Suprapubic skin (tissue), 4 donors: ENCODE measurements around the gene SUCNR1.

ENCODE experiments used
- POLR2A ChIP-seq, 2 donors: fragments of 450-650 bp; IDR thresholded peaks; one replicate each; pipeline ENCODE4 v1.6.1; 2017; ENCODE audit warnings: antibody characterized with exemption in 2 of 2, mild to moderate bottlenecking in 2 of 2, moderate library complexity in 2 of 2
- POLR2AphosphoS5 ChIP-seq, 3 donors: sonication (generic); formaldehyde crosslinking; IDR thresholded peaks; one replicate each; pipeline ENCODE4 v1.6.1; 2017; ENCODE audit warnings: antibody characterized with exemption in 3 of 3

DNA sequence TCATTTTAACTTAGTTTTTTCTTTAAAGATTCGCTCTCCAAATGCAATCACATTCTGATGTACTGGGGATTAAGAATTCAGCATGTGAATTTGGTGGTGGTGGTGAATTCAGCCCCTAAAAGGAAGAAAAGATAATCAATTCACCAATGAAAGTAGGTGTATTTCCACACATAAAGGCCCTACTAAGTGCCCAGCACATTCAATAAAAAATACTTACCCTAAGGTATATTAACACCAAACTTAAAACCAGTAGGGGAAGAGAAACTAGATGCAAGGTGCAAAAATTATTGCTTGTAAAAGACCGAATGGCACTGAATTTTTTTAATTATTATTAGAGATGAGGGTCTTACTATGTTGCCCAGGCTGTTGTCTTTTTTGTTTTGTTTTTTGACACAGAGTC is 16.8 kb upstream of the SUCNR1 start:
- TF ChIP-seq POLR2A (IDR thresholded peaks at IDR 0.05) (no peak), POLR2AphosphoS5 (IDR thresholded peaks at IDR 0.05) (no peak)
